ENCODE data around the gene DAG1.

The DAG1 gene

GRCh38 chr3:49568965-49569364, 98.9 kb downstream of the DAG1 start:
- Histone ChIP-seq H3K36me3 (ENCODE audit: insufficient read depth, low read length) (no peaks in the 10 kb centered on the region), H3K9ac (ENCODE audit: low read depth, low read length) (no peak overlapping the region), H3K4me1 (ENCODE audit: insufficient read depth, low read length) (peaks cover 6% of the 10 kb centered on the region; the same call in 1 of the 2 replicates), H3K9me3 (ENCODE audit: control insufficient read depth, insufficient read depth, low read length) (no peaks in the 10 kb centered on the region)

GRCh38 chr3:49570028-49570654, 100.1 kb downstream of the DAG1 start:
- Histone ChIP-seq H3K9ac (ENCODE audit: low read depth, low read length) (no peak overlapping the region), H3K36me3 (ENCODE audit: insufficient read depth, low read length) (no peaks in the 10 kb centered on the region), H3K9me3 (ENCODE audit: control insufficient read depth, insufficient read depth, low read length) (no peaks in the 10 kb centered on the region), H3K4me1 (ENCODE audit: insufficient read depth, low read length) (peaks cover 6% of the 10 kb centered on the region; the same call in 1 of the 2 replicates)

- Histone ChIP-seq H3K36me3 (ENCODE audit: insufficient read depth, low read length) (no peaks in the 10 kb centered on the region), H3K9ac (ENCODE audit: low read depth, low read length) (no peak overlapping the region), H3K4me1 (ENCODE audit: insufficient read depth, low read length) (no peaks in the 10 kb centered on the region), H3K9me3 (ENCODE audit: control insufficient read depth, insufficient read depth, low read length) (no peaks in the 10 kb centered on the region)
Measured at GRCh38 chr3:49582177-49582576, 112.1 kb downstream of the DAG1 start.

Measured in ES-I3 (cell line).